Measurements from ENCODE around the gene CNPY1. TPM values are rescaled to one million over a fixed set of nuclear protein-coding genes. Genes with fewer than 3 reads are reported as not detected.
A peak's percentile ranks its signal among the peaks of the same experiment; 100 is the strongest.
"Not testable (repeated sequence)": the region's sequence is repeated elsewhere in the genome, so short reads cannot be mapped to it uniquely, and the experiment has no call there.

CNPY1 gene
- polyA plus RNA-seq, 2 of the 4 experiments (the other 2 are of a cell fraction): not detected

DNA sequence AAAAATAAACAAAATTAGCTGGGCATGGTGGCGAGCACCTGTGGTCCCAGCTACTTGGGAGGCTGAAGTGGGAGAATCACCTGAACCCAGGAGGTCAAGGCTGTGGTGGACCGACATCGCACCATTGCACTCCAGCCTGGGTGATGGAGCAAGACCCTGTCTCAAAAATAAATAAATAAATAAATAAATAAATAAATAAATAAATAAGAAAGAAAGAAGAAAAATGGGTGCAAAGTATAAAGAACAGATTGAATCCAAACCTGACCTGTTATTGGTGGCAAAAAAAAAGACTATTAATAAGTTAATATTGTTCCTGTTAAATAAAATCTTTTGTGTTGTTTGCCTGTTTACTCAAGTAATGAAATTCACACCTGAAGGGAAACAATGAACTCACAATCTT, 27.0 kb downstream of the CNPY1 start:
- H3K27ac ChIP-seq; CTCF ChIA-PET; H3K9me3 ChIP-seq; H3K4me3 ChIP-seq; H3K4me1 ChIP-seq; FAIRE-seq; H3K4me2 ChIP-seq; POLR2A ChIA-PET; ATAC-seq; DNase-seq (ENCODE audit: low read depth in 1 of 2, low spot score in 1 of 2): not testable (repeated sequence)
- TF ChIP-seq ZC3H11A (IDR thresholded peaks at IDR 0.05): peak; percentile 84
- WGBS (ENCODE audit: missing lambda C conversion rate): 64% methylated on average over 3 of the region's 3 CpGs

DNA sequence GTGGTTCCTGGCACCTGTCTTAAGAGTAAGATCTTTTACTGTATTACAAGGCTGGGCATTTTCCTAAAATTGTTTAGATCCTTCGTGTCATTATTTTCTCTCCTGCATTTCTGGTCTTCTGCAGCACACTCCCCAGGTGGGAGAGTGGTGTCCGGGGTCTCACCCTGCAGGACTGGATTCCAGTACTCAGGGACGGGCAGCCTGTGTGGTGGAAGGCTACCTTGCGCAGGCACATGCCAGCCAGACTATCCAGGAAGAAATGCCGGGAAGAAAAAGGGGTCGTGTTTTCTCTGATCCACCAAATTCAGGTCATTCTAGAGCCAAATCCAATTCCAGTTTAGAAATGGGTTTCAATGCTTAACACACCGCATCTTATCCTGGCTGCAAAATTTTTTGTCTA, 27.7 kb downstream of the CNPY1 start:
- WGBS (ENCODE audit: missing lambda C conversion rate): 43% methylated on average over 7 of the region's 7 CpGs
- ChIA-PET POLR2A (no interaction called here), CTCF (interaction anchor here (0.8 kb wide), 1 partner anchor 41 kb away, joined by 3 read pairs; no protein-coding TSS in a partner anchor)
- TF ChIP-seq MAZ (IDR thresholded peaks at IDR 0.05; ENCODE audit: borderline replicate concordance, low read depth, low read length): no peak
- no peak for TF ChIP-seq HOXB5 (CRISPR knock-in tag; IDR thresholded peaks at IDR 0.05)
- TF ChIP-seq KDM1A (IDR thresholded peaks at IDR 0.05; ENCODE audit: low read depth): no peak
- TF ChIP-seq ZNF302 (CRISPR knock-in tag; IDR thresholded peaks at IDR 0.05): no peak
- TF ChIP-seq ZFP36 (IDR thresholded peaks at IDR 0.05; ENCODE audit: borderline replicate concordance, partially characterized antibody): no peak
- TF ChIP-seq BHLHE40 (IDR thresholded peaks at IDR 0.05; ENCODE audit: low read depth, low read length): no peak
- TF ChIP-seq NPAS2 (CRISPR knock-in tag; IDR thresholded peaks at IDR 0.05; ENCODE audit: borderline replicate concordance): no peak
- no peak for TF ChIP-seq HDAC2 (IDR thresholded peaks at IDR 0.05)
- TF ChIP-seq EP300 (IDR thresholded peaks at IDR 0.05): no peak
- TF ChIP-seq RAD21 (conservative IDR thresholded peaks at IDR 0.05 in 1 of 2, IDR thresholded peaks at IDR 0.05 in 1 of 2): no peak
- TF ChIP-seq EHMT2 (IDR thresholded peaks at IDR 0.05; ENCODE audit: low read depth): no peak
- TF ChIP-seq TFCP2L1 (CRISPR knock-in tag; IDR thresholded peaks at IDR 0.05): no peak
- TF ChIP-seq, protein P1, sequence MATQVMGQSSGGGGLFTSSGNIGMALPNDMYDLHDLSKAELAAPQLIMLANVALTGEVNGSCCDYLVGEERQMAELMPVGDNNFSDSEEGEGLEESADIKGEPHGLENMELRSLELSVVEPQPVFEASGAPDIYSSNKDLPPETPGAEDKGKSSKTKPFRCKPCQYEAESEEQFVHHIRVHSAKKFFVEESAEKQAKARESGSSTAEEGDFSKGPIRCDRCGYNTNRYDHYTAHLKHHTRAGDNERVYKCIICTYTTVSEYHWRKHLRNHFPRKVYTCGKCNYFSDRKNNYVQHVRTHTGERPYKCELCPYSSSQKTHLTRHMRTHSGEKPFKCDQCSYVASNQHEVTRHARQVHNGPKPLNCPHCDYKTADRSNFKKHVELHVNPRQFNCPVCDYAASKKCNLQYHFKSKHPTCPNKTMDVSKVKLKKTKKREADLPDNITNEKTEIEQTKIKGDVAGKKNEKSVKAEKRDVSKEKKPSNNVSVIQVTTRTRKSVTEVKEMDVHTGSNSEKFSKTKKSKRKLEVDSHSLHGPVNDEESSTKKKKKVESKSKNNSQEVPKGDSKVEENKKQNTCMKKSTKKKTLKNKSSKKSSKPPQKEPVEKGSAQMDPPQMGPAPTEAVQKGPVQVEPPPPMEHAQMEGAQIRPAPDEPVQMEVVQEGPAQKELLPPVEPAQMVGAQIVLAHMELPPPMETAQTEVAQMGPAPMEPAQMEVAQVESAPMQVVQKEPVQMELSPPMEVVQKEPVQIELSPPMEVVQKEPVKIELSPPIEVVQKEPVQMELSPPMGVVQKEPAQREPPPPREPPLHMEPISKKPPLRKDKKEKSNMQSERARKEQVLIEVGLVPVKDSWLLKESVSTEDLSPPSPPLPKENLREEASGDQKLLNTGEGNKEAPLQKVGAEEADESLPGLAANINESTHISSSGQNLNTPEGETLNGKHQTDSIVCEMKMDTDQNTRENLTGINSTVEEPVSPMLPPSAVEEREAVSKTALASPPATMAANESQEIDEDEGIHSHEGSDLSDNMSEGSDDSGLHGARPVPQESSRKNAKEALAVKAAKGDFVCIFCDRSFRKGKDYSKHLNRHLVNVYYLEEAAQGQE (IDR thresholded peaks at IDR 0.05): no peak
- no peak for TF ChIP-seq EHF (CRISPR knock-in tag; IDR thresholded peaks at IDR 0.05)
- no peak for TF ChIP-seq GATA3 (IDR thresholded peaks at IDR 0.05; ENCODE audit: borderline replicate concordance)
- TF ChIP-seq, protein P2, sequence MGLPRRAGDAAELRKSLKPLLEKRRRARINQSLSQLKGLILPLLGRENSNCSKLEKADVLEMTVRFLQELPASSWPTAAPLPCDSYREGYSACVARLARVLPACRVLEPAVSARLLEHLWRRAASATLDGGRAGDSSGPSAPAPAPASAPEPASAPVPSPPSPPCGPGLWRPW (IDR thresholded peaks at IDR 0.05): no peak
- TF ChIP-seq, protein P3, sequence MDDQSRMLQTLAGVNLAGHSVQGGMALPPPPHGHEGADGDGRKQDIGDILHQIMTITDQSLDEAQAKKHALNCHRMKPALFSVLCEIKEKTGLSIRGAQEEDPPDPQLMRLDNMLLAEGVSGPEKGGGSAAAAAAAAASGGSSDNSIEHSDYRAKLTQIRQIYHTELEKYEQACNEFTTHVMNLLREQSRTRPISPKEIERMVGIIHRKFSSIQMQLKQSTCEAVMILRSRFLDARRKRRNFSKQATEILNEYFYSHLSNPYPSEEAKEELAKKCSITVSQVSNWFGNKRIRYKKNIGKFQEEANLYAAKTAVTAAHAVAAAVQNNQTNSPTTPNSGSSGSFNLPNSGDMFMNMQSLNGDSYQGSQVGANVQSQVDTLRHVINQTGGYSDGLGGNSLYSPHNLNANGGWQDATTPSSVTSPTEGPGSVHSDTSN (IDR thresholded peaks at IDR 0.05): no peak
- no peak for TF ChIP-seq POLR2A (IDR thresholded peaks at IDR 0.05; ENCODE audit: low read length)
- TF ChIP-seq, protein P4, sequence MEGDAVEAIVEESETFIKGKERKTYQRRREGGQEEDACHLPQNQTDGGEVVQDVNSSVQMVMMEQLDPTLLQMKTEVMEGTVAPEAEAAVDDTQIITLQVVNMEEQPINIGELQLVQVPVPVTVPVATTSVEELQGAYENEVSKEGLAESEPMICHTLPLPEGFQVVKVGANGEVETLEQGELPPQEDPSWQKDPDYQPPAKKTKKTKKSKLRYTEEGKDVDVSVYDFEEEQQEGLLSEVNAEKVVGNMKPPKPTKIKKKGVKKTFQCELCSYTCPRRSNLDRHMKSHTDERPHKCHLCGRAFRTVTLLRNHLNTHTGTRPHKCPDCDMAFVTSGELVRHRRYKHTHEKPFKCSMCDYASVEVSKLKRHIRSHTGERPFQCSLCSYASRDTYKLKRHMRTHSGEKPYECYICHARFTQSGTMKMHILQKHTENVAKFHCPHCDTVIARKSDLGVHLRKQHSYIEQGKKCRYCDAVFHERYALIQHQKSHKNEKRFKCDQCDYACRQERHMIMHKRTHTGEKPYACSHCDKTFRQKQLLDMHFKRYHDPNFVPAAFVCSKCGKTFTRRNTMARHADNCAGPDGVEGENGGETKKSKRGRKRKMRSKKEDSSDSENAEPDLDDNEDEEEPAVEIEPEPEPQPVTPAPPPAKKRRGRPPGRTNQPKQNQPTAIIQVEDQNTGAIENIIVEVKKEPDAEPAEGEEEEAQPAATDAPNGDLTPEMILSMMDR (IDR thresholded peaks at IDR 0.05): no peak
- DNase-seq (ENCODE audit: low read depth in 1 of 2, low spot score in 1 of 2) (no peak), ATAC-seq (no peak), FAIRE-seq (no peak)
- no peaks in the 10 kb centered on the region for H3K4me1 ChIP-seq
- no peak overlapping the region for H3K27ac ChIP-seq
- no peak overlapping the region for H3K4me2 ChIP-seq
- no peaks in the 10 kb centered on the region for H3K9me3 ChIP-seq
- no peak overlapping the region for H3K4me3 ChIP-seq
